PC-9 (cell line): ENCODE results near the gene CD226. TPM values are rescaled to one million over a fixed set of nuclear protein-coding genes. Genes with fewer than 3 reads are reported as not detected.

Source experiments
- BruUV-seq: library from RNA; stranded (reverse); fragments of 400-500 nt; replicated peaks from 2 replicates; lab custom pipeline; 2021; lab: Mats Ljungman, UMichigan
- CTCF ChIA-PET: fragments of 300-600 bp; sonication (Branson Sonifier 250); formaldehyde crosslinking; loops from one replicate; lab custom pipeline; 2022; ENCODE audit warnings: antibody characterized with exemption; lab: Charles Lee
- POLR2A ChIA-PET: fragments of 300-600 bp; sonication (Branson Sonifier 250); formaldehyde crosslinking; loops from one replicate; lab custom pipeline; 2022; ENCODE audit warnings: antibody characterized with exemption; ENCODE audit not compliant: unreplicated experiment; lab: Charles Lee
- DNase-seq, 2 experiments: peaks; one replicate each; pipeline versions ENCODE4 v3.0.0 to v3.0.0-alpha.2; 2015 to 2022; ENCODE audit warnings: mixed read lengths in 1 of 2
- H2AFZ ChIP-seq: fragments of 200-600 bp; sonication (generic); 2 replicates; pipeline ENCODE4 v1.8.1; 2017; ENCODE audit warnings: antibody characterized with exemption
- H3F3A ChIP-seq: fragments of 200-600 bp; sonication (generic); 2 replicates; pipeline ENCODE4 v1.8.1; 2017; ENCODE audit warnings: antibody characterized with exemption, mild to moderate bottlenecking, low read depth; ENCODE audit not compliant: insufficient read depth
- H3K27ac ChIP-seq: fragments of 200-600 bp; sonication (generic); 2 replicates; pipeline ENCODE4 v1.6.1; 2016; ENCODE audit warnings: mixed run types
- H3K27me3 ChIP-seq: fragments of 200-600 bp; sonication (generic); 2 replicates; pipeline ENCODE4 v1.6.1; 2016; ENCODE audit warnings: low read depth, mixed run types; ENCODE audit not compliant: insufficient read depth
- H3K36me3 ChIP-seq: fragments of 200-600 bp; sonication (generic); 2 replicates; pipeline ENCODE4 v1.6.1; 2016; ENCODE audit warnings: low read depth, mixed run types
- H3K4me1 ChIP-seq: fragments of 200-600 bp; sonication (generic); replicated peaks from 2 replicates; pipeline ENCODE4 v1.6.1; 2016; ENCODE audit warnings: mixed run types; ENCODE audit not compliant: insufficient read depth
- H3K4me2 ChIP-seq: fragments of 200-600 bp; sonication (generic); 2 replicates; pipeline ENCODE4 v1.6.1; 2017; ENCODE audit warnings: mixed run types
- H3K4me3 ChIP-seq: fragments of 200-600 bp; sonication (generic); 2 replicates; pipeline ENCODE4 v1.6.1; 2016; ENCODE audit warnings: mixed run types
- H3K79me2 ChIP-seq: fragments of 200-600 bp; sonication (generic); 2 replicates; pipeline ENCODE4 v1.6.1; 2017; ENCODE audit warnings: low read depth, mixed run types
- H3K9me2 ChIP-seq: fragments of 200-600 bp; sonication (generic); 2 replicates; pipeline ENCODE4 v1.8.1; 2017; ENCODE audit warnings: mild to moderate bottlenecking; ENCODE audit not compliant: insufficient read depth
- H3K9me3 ChIP-seq: fragments of 200-600 bp; sonication (generic); 2 replicates; pipeline ENCODE4 v1.8.1; 2016; ENCODE audit warnings: low read depth; ENCODE audit not compliant: insufficient read depth
- H4K20me1 ChIP-seq: fragments of 200-600 bp; sonication (generic); 2 replicates; pipeline ENCODE4 v1.8.1; 2017; ENCODE audit not compliant: insufficient read depth
- EZH2 ChIP-seq: fragments of 200-600 bp; sonication (generic); IDR thresholded peaks from 2 replicates; pipeline ENCODE4 v1.8.0; 2017; ENCODE audit warnings: antibody characterized with exemption, low read depth
- intact Hi-C: fragments of 100-400 bp; cut with micrococcal nuclease; formaldehyde crosslinking; loops from one replicate; pipeline ENCODE4 v1.10.0; 2022; ENCODE audit not compliant: unreplicated experiment
- total RNA-seq: library from RNA; stranded (reverse); gene quantifications from 2 replicates; pipeline ENCODE4 v1.2.3, GENCODE V29; 2021
- TF ChIP-seq, protein P1 (sequence below): fragments of 200-600 bp; sonication (generic); conservative IDR thresholded peaks from 2 replicates; pipeline ENCODE4 v1.6.1; 2017; ENCODE audit warnings: mixed run types, antibody characterized with exemption, mild to moderate bottlenecking, moderate library complexity

Gene CD226
- total RNA-seq, 1 experiment from 2014 or later = 0.13 TPM

DNA sequence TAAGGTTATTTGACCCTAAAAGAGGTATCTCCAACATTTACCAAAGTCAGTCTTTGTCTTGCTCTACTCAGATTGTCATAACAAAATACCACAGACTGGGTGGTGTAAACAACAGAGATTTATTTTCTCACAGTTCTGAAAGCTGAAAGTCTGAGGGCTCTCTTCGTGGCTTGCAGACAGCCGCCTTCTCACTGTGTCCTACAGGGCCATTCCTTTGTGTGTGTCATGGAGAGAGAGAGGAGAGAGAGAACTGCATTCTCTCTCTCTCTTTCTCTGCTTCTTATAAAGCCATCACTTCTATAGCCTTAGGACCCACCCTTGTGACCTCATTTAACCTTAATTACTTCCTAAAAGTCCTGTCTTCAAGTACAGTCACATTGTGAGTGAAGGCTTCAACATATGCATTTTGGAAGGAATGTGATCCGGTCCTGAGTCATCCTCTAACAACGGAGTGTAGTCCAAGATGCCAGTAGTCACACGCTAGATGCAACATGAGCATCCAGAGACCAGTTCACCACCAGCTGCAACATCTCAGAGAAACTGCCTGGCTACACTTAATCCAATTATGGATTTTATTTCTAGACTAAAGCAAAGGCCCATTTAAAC is 130.2 kb downstream of the CD226 start:
- Histone ChIP-seq H3K27ac (no peak overlapping the region), H4K20me1 (no peaks in the 10 kb centered on the region), H3K9me3 (no peaks in the 10 kb centered on the region), H3F3A (no peaks in the 10 kb centered on the region), H3K27me3 (no peaks in the 10 kb centered on the region), H3K4me3 (no peak overlapping the region), H3K4me1 (no peaks in the 10 kb centered on the region), H2AFZ (no peak overlapping the region), H3K9me2 (no peaks in the 10 kb centered on the region), H3K79me2 (no peaks in the 10 kb centered on the region), H3K36me3 (no peaks in the 10 kb centered on the region), H3K4me2 (no peak overlapping the region)
- CTCF ChIA-PET = no interaction called here
- DNase-seq = no peak
- intact Hi-C loops = no loop called here
- TF ChIP-seq EZH2 = no peak
- TF ChIP-seq, protein P1, sequence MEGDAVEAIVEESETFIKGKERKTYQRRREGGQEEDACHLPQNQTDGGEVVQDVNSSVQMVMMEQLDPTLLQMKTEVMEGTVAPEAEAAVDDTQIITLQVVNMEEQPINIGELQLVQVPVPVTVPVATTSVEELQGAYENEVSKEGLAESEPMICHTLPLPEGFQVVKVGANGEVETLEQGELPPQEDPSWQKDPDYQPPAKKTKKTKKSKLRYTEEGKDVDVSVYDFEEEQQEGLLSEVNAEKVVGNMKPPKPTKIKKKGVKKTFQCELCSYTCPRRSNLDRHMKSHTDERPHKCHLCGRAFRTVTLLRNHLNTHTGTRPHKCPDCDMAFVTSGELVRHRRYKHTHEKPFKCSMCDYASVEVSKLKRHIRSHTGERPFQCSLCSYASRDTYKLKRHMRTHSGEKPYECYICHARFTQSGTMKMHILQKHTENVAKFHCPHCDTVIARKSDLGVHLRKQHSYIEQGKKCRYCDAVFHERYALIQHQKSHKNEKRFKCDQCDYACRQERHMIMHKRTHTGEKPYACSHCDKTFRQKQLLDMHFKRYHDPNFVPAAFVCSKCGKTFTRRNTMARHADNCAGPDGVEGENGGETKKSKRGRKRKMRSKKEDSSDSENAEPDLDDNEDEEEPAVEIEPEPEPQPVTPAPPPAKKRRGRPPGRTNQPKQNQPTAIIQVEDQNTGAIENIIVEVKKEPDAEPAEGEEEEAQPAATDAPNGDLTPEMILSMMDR = no peak
- BruUV-seq = no TSS peak
- POLR2A ChIA-PET = no interaction called here

DNA sequence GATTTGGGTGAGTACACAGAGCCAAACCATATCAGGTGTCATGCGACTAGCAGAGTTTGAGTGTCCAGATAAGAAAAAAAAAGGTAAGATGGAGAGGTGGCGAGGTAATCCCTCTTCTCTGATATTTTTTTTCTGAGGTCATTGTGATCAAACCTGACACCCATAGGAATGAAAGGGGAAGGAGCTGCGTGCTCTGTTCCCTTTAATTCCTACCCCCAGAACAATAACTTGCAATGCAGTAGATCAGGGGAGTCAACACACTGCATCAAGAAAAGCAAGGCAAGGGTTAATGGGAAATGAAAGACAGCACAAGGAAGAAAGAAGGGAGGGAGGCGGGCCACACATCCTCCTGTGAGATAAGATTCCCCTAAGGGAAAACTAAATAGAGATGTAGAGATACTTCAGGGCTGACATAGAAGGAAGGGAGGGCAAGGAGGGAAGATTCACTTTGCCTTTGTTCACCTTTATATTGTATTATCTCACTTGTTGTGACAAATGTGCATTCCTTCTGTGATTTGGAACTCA is 132.8 kb downstream of the CD226 start:
- ChIA-PET CTCF (no interaction called here), POLR2A (no interaction called here)
- no peak for DNase-seq
- H3K9me2 ChIP-seq = no peaks in the 10 kb centered on the region
- H3K4me2 ChIP-seq = no peak overlapping the region
- BruUV-seq = no TSS peak
- H3K4me1 ChIP-seq = no peaks in the 10 kb centered on the region
- H2AFZ ChIP-seq = no peak overlapping the region
- no peaks in the 10 kb centered on the region for H3K79me2 ChIP-seq
- no peaks in the 10 kb centered on the region for H3K27me3 ChIP-seq
- intact Hi-C loops = no loop called here
- H3F3A ChIP-seq = no peaks in the 10 kb centered on the region
- H3K9me3 ChIP-seq = no peaks in the 10 kb centered on the region
- H3K27ac ChIP-seq = no peak overlapping the region
- H3K4me3 ChIP-seq = no peak overlapping the region
- TF ChIP-seq, protein P1 = no peak
- TF ChIP-seq EZH2 = no peak
- no peaks in the 10 kb centered on the region for H4K20me1 ChIP-seq
- no peaks in the 10 kb centered on the region for H3K36me3 ChIP-seq

DNA sequence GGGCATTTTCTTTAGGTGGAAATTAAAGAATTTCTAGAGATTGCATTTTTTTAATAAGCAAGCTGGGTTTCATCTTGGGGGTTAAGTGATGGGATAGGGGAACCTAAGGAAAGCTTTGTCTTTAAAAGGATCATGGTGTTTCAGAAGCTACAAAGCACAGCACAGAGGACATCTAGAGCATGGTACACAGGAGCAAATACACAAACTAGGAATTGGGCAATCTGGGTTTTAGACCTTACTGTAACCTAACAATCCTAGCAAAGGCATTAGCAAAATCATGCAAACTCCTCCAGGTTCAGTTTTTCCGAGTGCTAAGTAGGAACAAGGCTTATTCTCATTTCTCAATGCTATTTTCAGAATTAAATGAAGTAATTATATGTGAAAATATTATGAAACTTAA is 134.1 kb downstream of the CD226 start:
- H4K20me1 ChIP-seq = no peaks in the 10 kb centered on the region

More for the DNA sequence above, 134.1 kb downstream of the CD226 start:
- Histone ChIP-seq H3K27ac (no peak overlapping the region), H3K9me3 (no peaks in the 10 kb centered on the region), H3K79me2 (no peaks in the 10 kb centered on the region), H3K9me2 (no peaks in the 10 kb centered on the region), H3K4me3 (no peak overlapping the region), H2AFZ (no peak overlapping the region), H3K4me2 (no peak overlapping the region), H3K27me3 (no peaks in the 10 kb centered on the region), H3F3A (no peaks in the 10 kb centered on the region), H3K36me3 (no peaks in the 10 kb centered on the region), H3K4me1 (no peaks in the 10 kb centered on the region)
- DNase-seq = no peak
- BruUV-seq = no TSS peak
- ChIA-PET CTCF (no interaction called here), POLR2A (no interaction called here)
- TF ChIP-seq, protein P1 = no peak
- TF ChIP-seq EZH2 = no peak
- intact Hi-C loops = no loop called here
